ENCODE results near the gene DPEP3. TPM values are rescaled to one million over a fixed set of nuclear protein-coding genes. Genes with fewer than 3 reads are reported as not detected.
A peak's percentile ranks its signal among the peaks of the same experiment; 100 is the strongest.
"Not testable (repeated sequence)": the region's sequence is repeated elsewhere in the genome, so short reads cannot be mapped to it uniquely, and the experiment has no call there.

Gene DPEP3
- total and polyA plus RNA-seq, 10 donors, result 0.26 to 2.2 (median 0.93) TPM

DNA sequence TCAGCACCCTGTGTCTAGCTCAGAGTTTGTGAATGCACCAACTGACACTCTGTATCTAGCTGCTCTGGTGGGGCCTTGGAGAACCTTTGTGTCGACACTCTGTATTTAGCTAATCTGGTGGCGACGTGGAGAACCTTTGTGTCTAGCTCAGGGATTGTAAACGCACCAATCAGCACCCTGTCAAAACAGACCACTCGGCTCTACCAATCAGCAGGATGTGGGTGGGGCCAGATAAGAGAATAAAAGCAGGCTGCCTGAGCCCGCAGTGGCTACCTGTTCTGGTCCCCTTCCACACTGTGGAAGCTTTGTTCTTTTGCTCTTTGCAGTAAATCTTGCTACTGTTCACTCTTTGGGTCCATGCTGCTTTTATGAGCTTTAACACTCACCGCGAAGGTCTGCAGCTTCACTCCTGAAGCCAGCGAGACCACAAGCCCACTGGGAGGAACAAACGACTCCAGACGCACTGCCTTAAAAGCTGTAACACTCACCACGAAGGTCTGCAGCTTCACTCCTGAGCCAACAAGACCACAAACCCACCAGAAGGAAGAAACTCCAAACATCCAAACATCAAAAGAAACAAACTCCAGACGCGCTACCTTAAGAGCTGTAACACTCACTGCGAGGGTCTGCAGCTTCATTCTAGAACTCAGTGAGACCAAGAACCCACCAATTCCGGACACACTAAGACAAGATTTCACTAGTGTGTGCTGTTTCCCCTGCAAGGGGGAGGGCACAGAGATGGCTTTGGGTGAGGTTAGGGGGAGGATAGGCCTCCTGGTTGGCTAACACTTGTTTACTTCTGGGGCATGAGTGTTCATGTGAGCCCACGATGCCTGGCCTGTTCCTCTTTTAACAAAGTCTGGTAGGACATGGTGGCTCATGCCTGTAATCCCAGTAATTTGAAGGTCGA is 18.7 kb upstream of the DPEP3 start, which contains the start of gene DPEP2:
Gene DPEP2, minus strand, starts transcription at position 706 of the 910 bp plus-strand sequence. CDS start 6,272 bp downstream, outside the sequence.
- H3K27me3 ChIP-seq (replicated peaks in 1 of 7); intact Hi-C loops (cut with DNase I; ENCODE audit: low total_unique reads); H3K9me3 ChIP-seq; H3K36me3 ChIP-seq: not testable (repeated sequence)
- DNase-seq, result peak; percentile 88
- WGBS, 5 donors, result 31 to 54% (median 39%) methylated on average over 18 of the region's 18 CpGs
- Histone ChIP-seq H3K4me3 (peak within 1 kb of the TSS in 6 of 8 donors; percentile 12 to 71 (median 40)), H3K27ac (peak within 1 kb of the TSS; percentile 73 to 94 (median 90)), H3K4me1 (peaks cover 7 to 87% (median 58%) of the 10 kb centered on the region in 6 donors)
- TF ChIP-seq POLR2A (IDR thresholded peaks at IDR 0.05) (peak in 1 of 3 donors; percentile 23), POLR2AphosphoS5 (IDR thresholded peaks at IDR 0.05) (peak in 2 of 3 donors; percentile 35 to 93)

DNA sequence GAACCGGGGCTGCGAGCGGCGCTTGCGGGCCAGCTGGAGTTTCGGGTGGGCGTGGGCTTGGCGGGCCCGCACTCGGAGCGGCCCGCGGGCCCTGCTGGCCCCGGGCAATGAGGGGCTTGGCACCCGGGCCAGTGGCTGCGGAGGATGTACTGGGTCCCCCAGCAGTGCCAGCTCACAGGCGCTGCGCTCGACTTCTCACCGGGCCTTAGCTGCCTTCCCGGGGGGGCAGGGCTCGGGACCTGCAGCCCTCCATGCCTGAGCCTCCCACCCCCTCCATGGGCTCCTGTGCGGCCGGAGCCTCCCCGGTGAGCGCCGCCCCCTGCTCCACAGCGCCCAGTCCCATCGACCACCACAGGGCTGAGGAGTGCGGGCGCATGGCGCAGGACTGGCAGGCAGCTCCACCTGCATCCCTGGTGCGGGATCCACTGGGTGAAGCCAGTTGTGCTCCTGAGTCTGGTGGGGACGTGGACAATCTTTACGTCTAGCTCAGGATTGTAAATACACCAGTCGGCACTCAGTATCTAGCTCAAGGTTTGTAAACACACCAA is 18.0 kb upstream of the DPEP3 start:
- peak overlapping the region; percentile 73 to 94 (median 90) for H3K27ac ChIP-seq
- 92 to 98% (median 96%) methylated on average over 22 to 36 of the region's 36 CpGs for WGBS, 5 donors

GRCh38 chr16:67996666-67997065 is 16.4 kb upstream of the DPEP3 start:
- Histone ChIP-seq H3K4me1 (peaks cover 24 to 98% (median 78%) of the 10 kb centered on the region in 6 donors), H3K4me3 (no peak overlapping the region), H3K27me3 (replicated peaks in 1 of 7) (no peaks in the 10 kb centered on the region), H3K36me3 (peaks cover 0 to 6% (median 0%) of the 10 kb centered on the region in 6 donors), H3K27ac (peak overlapping the region in 4 of 8 donors; percentile 21 to 93 (median 90)), H3K9me3 (no peaks in the 10 kb centered on the region)
- DNase-seq, result no peak
- TF ChIP-seq POLR2AphosphoS5 (IDR thresholded peaks at IDR 0.05) (no peak), CTCF (IDR thresholded peaks at IDR 0.05 in 8 of 11, conservative IDR thresholded peaks at IDR 0.05 in 3 of 11) (no peak), POLR2A (IDR thresholded peaks at IDR 0.05) (no peak)
- intact Hi-C loops (cut with DNase I; ENCODE audit: low total_unique reads), result no loop called here
- WGBS, 5 donors, result 84 to 90% (median 86%) methylated on average over 5 of the region's 5 CpGs

More for the DNA sequence above, 18.0 kb upstream of the DPEP3 start:
- H3K9me3 ChIP-seq; intact Hi-C loops (cut with DNase I; ENCODE audit: low total_unique reads); DNase-seq; H3K36me3 ChIP-seq; H3K27me3 ChIP-seq (replicated peaks in 1 of 7): not testable (repeated sequence)
- peak overlapping the region in 4 of 8 donors; percentile 39 to 71 (median 44) for H3K4me3 ChIP-seq
- peaks cover 14 to 91% (median 66%) of the 10 kb centered on the region in 6 donors for H3K4me1 ChIP-seq

- Histone ChIP-seq H3K27me3 (replicated peaks in 1 of 7) (no peaks in the 10 kb centered on the region), H3K9me3 (no peaks in the 10 kb centered on the region), H3K4me1 (peaks cover 20 to 88% (median 68%) of the 10 kb centered on the region in 6 donors), H3K4me3 (peak overlapping the region in 1 of 8 donors; percentile 2), H3K36me3 (peaks cover 0 to 18% (median 0%) of the 10 kb centered on the region in 6 donors), H3K27ac (peak overlapping the region; percentile 11 to 93 (median 60))
- 40 to 65% (median 59%) methylated on average over 5 of the region's 5 CpGs for WGBS, 5 donors
- intact Hi-C loops (cut with DNase I; ENCODE audit: low total_unique reads), result no loop called here
- no peak for DNase-seq
- no peak for TF ChIP-seq POLR2A (IDR thresholded peaks at IDR 0.05)
- no peak for TF ChIP-seq POLR2AphosphoS5 (IDR thresholded peaks at IDR 0.05)
- no peak for TF ChIP-seq CTCF (IDR thresholded peaks at IDR 0.05 in 8 of 11, conservative IDR thresholded peaks at IDR 0.05 in 3 of 11)
Observed at GRCh38 chr16:67995423-67995822, 15.1 kb upstream of the DPEP3 start.

DNA sequence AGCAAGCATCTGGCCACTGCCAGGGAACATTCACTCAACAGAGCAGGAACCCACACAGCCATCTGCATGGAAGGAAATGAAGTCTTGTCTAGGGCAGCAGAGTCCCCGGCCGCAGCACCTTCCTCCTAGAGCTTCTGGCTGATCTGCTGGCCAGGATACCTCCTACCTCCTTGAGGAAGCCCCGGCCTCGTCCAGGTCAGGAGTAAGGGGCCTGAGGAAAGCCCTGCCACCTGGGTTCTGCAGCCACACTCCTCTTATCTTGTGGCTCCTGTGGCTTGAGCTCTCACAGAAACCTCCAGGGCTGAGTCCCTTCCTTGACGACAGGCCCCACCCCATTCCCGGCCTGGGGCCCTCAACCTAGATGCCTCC is 13.7 kb upstream of the DPEP3 start:
- H3K4me3 ChIP-seq, result peak overlapping the region in 5 of 8 donors; percentile 33 to 64 (median 36)
- H3K27me3 ChIP-seq (replicated peaks in 1 of 7); H3K9me3 ChIP-seq; DNase-seq: not testable (repeated sequence)
- intact Hi-C loops (cut with DNase I; ENCODE audit: low total_unique reads), result loop anchor here (5.0 kb wide), 1 partner anchor 48 kb away; no protein-coding TSS in a partner anchor
- WGBS, 5 donors, result 14 to 41% (median 30%) methylated on average over 4 to 6 of the region's 6 CpGs; no CpG with 5 or more reads in 1 of the 5 donors
- peaks cover 0 to 27% (median 0%) of the 10 kb centered on the region in 6 donors for H3K36me3 ChIP-seq
- H3K4me1 ChIP-seq, result peaks cover 17 to 88% (median 55%) of the 10 kb centered on the region in 6 donors
- H3K27ac ChIP-seq, result peak overlapping the region; percentile 82 to 93 (median 86)
